Transverse colon (tissue), 3 donors: ENCODE data around the gene TMEM158.

Experiments
- CTCF ChIP-seq, 5 experiments: fragments of 200-600 bp in 3 of 5; fragments of 450-650 bp in 2 of 5; sonication (generic) in 3 of 5; IDR thresholded peaks; 1 replicate in 2 of 5; 2 replicates in 3 of 5; pipeline ENCODE4 v1.5.1; 2016 to 2017; ENCODE audit warnings: antibody characterized with exemption in 5 of 5, inconsistent platforms in 3 of 5, mild to moderate bottlenecking in 2 of 5, moderate library complexity in 1 of 5
- EP300 ChIP-seq: sonication (generic); formaldehyde crosslinking; IDR thresholded peaks from one replicate; pipeline ENCODE4 v1.6.1; 2017; ENCODE audit warnings: antibody characterized with exemption, low read depth
- POLR2A ChIP-seq: fragments of 450-650 bp; IDR thresholded peaks from one replicate; pipeline ENCODE4 v1.6.1; 2016; ENCODE audit warnings: antibody characterized with exemption, mild to moderate bottlenecking, moderate library complexity

GRCh38 chr3:45215466-45215865 is 10.6 kb downstream of the TMEM158 start:
- TF ChIP-seq CTCF (IDR thresholded peaks at IDR 0.05) (no peak), POLR2A (no peak), EP300 (no peak)
